PC-9 (cell line): ENCODE results near the gene AKAP6. TPM values are rescaled to one million over a fixed set of nuclear protein-coding genes. Genes with fewer than 3 reads are reported as not detected.

Experiments used
- BruUV-seq: library from RNA; stranded (reverse); fragments of 400-500 nt; replicated peaks from 2 replicates; lab custom pipeline; 2021; lab: Mats Ljungman, UMichigan
- CTCF ChIA-PET: fragments of 300-600 bp; sonication (Branson Sonifier 250); formaldehyde crosslinking; loops from one replicate; lab custom pipeline; 2022; ENCODE audit warnings: antibody characterized with exemption; lab: Charles Lee
- POLR2A ChIA-PET: fragments of 300-600 bp; sonication (Branson Sonifier 250); formaldehyde crosslinking; loops from one replicate; lab custom pipeline; 2022; ENCODE audit warnings: antibody characterized with exemption; ENCODE audit not compliant: unreplicated experiment; lab: Charles Lee
- DNase-seq, 2 experiments: peaks; one replicate each; pipeline versions ENCODE4 v3.0.0 to v3.0.0-alpha.2; 2015 to 2022; ENCODE audit warnings: mixed read lengths in 1 of 2
- H2AFZ ChIP-seq: fragments of 200-600 bp; sonication (generic); 2 replicates; pipeline ENCODE4 v1.8.1; 2017; ENCODE audit warnings: antibody characterized with exemption
- H3F3A ChIP-seq: fragments of 200-600 bp; sonication (generic); 2 replicates; pipeline ENCODE4 v1.8.1; 2017; ENCODE audit warnings: antibody characterized with exemption, mild to moderate bottlenecking, low read depth; ENCODE audit not compliant: insufficient read depth
- H3K27ac ChIP-seq: fragments of 200-600 bp; sonication (generic); 2 replicates; pipeline ENCODE4 v1.6.1; 2016; ENCODE audit warnings: mixed run types
- H3K27me3 ChIP-seq: fragments of 200-600 bp; sonication (generic); 2 replicates; pipeline ENCODE4 v1.6.1; 2016; ENCODE audit warnings: low read depth, mixed run types; ENCODE audit not compliant: insufficient read depth
- H3K36me3 ChIP-seq: fragments of 200-600 bp; sonication (generic); 2 replicates; pipeline ENCODE4 v1.6.1; 2016; ENCODE audit warnings: low read depth, mixed run types
- H3K4me1 ChIP-seq: fragments of 200-600 bp; sonication (generic); replicated peaks from 2 replicates; pipeline ENCODE4 v1.6.1; 2016; ENCODE audit warnings: mixed run types; ENCODE audit not compliant: insufficient read depth
- H3K4me2 ChIP-seq: fragments of 200-600 bp; sonication (generic); 2 replicates; pipeline ENCODE4 v1.6.1; 2017; ENCODE audit warnings: mixed run types
- H3K4me3 ChIP-seq: fragments of 200-600 bp; sonication (generic); 2 replicates; pipeline ENCODE4 v1.6.1; 2016; ENCODE audit warnings: mixed run types
- H3K79me2 ChIP-seq: fragments of 200-600 bp; sonication (generic); 2 replicates; pipeline ENCODE4 v1.6.1; 2017; ENCODE audit warnings: low read depth, mixed run types
- H3K9me2 ChIP-seq: fragments of 200-600 bp; sonication (generic); 2 replicates; pipeline ENCODE4 v1.8.1; 2017; ENCODE audit warnings: mild to moderate bottlenecking; ENCODE audit not compliant: insufficient read depth
- H3K9me3 ChIP-seq: fragments of 200-600 bp; sonication (generic); 2 replicates; pipeline ENCODE4 v1.8.1; 2016; ENCODE audit warnings: low read depth; ENCODE audit not compliant: insufficient read depth
- H4K20me1 ChIP-seq: fragments of 200-600 bp; sonication (generic); 2 replicates; pipeline ENCODE4 v1.8.1; 2017; ENCODE audit not compliant: insufficient read depth
- EZH2 ChIP-seq: fragments of 200-600 bp; sonication (generic); IDR thresholded peaks from 2 replicates; pipeline ENCODE4 v1.8.0; 2017; ENCODE audit warnings: antibody characterized with exemption, low read depth
- intact Hi-C: fragments of 100-400 bp; cut with micrococcal nuclease; formaldehyde crosslinking; loops from one replicate; pipeline ENCODE4 v1.10.0; 2022; ENCODE audit not compliant: unreplicated experiment
- total RNA-seq: library from RNA; stranded (reverse); gene quantifications from 2 replicates; pipeline ENCODE4 v1.2.3, GENCODE V29; 2021
- TF ChIP-seq, protein P1 (sequence below): fragments of 200-600 bp; sonication (generic); conservative IDR thresholded peaks from 2 replicates; pipeline ENCODE4 v1.6.1; 2017; ENCODE audit warnings: mixed run types, antibody characterized with exemption, mild to moderate bottlenecking, moderate library complexity

AKAP6 gene
- total RNA-seq, 1 experiment from 2014 or later: 2.8 TPM

DNA sequence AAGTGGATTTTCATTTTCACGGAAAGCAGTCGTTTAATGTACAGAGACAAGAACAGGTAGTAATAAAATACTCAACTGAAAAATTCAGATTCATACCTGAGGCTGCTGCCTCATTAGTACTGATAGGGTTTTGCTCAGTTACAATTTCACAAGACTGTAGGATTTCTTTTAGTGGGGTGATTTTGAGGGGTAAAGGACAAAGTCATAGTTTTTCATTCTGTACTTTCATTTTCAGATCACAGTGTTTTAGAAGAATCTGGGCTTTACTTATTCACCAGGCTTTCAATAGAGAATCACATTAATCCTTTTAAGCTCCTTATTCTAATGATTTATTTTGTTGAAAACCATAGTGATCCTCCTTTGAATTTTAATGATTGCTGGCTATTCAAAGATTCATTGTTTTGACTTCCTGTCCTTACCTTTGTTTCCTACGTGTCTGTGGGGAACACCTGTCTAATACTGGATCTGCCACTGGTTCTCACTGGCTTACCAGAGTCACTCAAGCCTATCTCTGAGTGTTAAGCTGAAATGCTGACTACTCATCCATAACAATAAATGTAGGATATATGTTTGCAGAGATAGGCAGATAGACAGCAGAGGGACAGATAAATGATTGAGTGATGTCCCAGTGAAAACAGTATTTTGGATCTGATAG, 365.8 kb downstream of the AKAP6 start:
- H3K27ac ChIP-seq: no peak overlapping the region
- H4K20me1 ChIP-seq: no peaks in the 10 kb centered on the region
- H3K4me1 ChIP-seq: peaks cover 9% of the 10 kb centered on the region; the same call in 1 of the 2 replicates
- no TSS peak for BruUV-seq
- no peak overlapping the region for H2AFZ ChIP-seq
- no peaks in the 10 kb centered on the region for H3K79me2 ChIP-seq
- no peak overlapping the region for H3K4me2 ChIP-seq
- H3K9me2 ChIP-seq: no peaks in the 10 kb centered on the region
- no peaks in the 10 kb centered on the region for H3K27me3 ChIP-seq
- DNase-seq: no peak
- H3K36me3 ChIP-seq: no peaks in the 10 kb centered on the region
- intact Hi-C loops: loop anchor here (10.0 kb wide), 1 partner anchor 100 kb away; no protein-coding TSS in a partner anchor
- H3F3A ChIP-seq: no peaks in the 10 kb centered on the region
- CTCF ChIA-PET: no interaction called here
- POLR2A ChIA-PET: no interaction called here
- no peaks in the 10 kb centered on the region for H3K9me3 ChIP-seq
- TF ChIP-seq, protein P1, sequence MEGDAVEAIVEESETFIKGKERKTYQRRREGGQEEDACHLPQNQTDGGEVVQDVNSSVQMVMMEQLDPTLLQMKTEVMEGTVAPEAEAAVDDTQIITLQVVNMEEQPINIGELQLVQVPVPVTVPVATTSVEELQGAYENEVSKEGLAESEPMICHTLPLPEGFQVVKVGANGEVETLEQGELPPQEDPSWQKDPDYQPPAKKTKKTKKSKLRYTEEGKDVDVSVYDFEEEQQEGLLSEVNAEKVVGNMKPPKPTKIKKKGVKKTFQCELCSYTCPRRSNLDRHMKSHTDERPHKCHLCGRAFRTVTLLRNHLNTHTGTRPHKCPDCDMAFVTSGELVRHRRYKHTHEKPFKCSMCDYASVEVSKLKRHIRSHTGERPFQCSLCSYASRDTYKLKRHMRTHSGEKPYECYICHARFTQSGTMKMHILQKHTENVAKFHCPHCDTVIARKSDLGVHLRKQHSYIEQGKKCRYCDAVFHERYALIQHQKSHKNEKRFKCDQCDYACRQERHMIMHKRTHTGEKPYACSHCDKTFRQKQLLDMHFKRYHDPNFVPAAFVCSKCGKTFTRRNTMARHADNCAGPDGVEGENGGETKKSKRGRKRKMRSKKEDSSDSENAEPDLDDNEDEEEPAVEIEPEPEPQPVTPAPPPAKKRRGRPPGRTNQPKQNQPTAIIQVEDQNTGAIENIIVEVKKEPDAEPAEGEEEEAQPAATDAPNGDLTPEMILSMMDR: no peak
- H3K4me3 ChIP-seq: no peak overlapping the region

DNA sequence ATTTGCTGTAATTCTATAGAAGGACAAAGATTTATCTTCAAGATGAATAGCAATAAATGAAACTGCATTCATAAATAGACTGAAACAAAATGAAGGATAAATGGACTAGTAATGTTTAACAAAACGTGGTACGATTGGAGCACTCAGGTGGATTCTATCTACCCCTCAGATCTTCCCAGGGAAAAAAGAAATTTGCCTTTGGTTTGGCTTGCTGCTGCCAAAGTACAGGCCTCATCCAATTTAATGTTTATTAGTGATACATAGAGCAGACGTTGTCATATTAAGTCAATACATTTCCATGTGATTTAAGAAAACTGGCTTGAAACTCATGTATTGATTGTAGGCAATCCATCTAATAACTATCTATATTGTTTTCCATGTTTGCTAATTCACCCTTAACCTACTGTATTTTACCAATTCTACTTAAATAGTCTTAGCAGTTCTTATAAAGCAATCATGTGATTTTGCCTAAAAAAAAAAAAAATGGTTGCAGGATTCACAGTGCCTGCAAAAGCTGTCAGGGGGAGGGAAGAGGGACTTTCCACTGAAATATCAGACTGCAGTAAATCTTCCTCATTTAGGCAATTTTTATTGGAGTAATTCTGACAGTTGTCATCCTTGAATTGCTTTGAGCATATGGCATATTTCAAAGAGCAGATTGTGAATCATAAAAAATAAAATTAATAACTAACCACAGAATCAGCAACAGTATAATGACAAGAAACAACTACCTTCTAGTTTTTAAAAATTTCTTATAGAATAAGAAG, 367.4 kb downstream of the AKAP6 start:
- Histone ChIP-seq H3K79me2 (no peaks in the 10 kb centered on the region), H3K36me3 (no peaks in the 10 kb centered on the region), H3F3A (no peaks in the 10 kb centered on the region), H4K20me1 (no peaks in the 10 kb centered on the region), H2AFZ (no peak overlapping the region), H3K27me3 (no peaks in the 10 kb centered on the region), H3K4me3 (no peak overlapping the region), H3K27ac (no peak overlapping the region), H3K9me2 (no peaks in the 10 kb centered on the region), H3K4me2 (no peak overlapping the region), H3K4me1 (peaks cover 9% of the 10 kb centered on the region; the same call in 1 of the 2 replicates), H3K9me3 (no peaks in the 10 kb centered on the region)
- no peak for DNase-seq
- POLR2A ChIA-PET: no interaction called here
- TF ChIP-seq EZH2: no peak
- TF ChIP-seq, protein P1: no peak
- intact Hi-C loops: loop anchor here (10.0 kb wide), 1 partner anchor 102 kb away; no protein-coding TSS in a partner anchor
- CTCF ChIA-PET: no interaction called here
- BruUV-seq: no TSS peak

DNA sequence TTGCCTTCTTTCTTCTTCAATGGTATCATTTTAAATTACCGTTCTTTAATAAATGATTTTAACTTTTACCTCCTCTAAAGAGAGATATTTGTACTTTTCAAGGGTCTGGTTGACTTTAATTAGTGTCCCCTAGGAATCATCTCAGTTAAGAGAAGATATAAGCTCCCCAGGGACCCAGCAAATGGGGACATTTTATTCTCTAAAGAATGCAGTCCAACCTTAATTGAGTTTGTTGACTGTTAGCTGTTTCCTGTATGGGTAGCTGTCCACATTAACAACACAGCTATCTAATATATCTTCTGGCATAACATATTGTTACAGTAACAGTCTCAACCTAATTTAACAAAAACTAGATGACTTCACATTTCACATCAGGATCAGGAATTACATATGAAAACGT, 368.0 kb downstream of the AKAP6 start:
- Histone ChIP-seq H3K4me3 (no peak overlapping the region), H3K36me3 (no peaks in the 10 kb centered on the region), H2AFZ (no peak overlapping the region), H3F3A (no peaks in the 10 kb centered on the region), H3K9me2 (no peaks in the 10 kb centered on the region), H3K27me3 (no peaks in the 10 kb centered on the region), H4K20me1 (no peaks in the 10 kb centered on the region), H3K9me3 (no peaks in the 10 kb centered on the region), H3K4me1 (peaks cover 9% of the 10 kb centered on the region; the same call in 1 of the 2 replicates), H3K27ac (no peak overlapping the region), H3K79me2 (no peaks in the 10 kb centered on the region), H3K4me2 (no peak overlapping the region)
- BruUV-seq: no TSS peak
- POLR2A ChIA-PET: no interaction called here
- intact Hi-C loops: loop anchor here (10.0 kb wide), 1 partner anchor 102 kb away; no protein-coding TSS in a partner anchor
- no peak for DNase-seq
- TF ChIP-seq EZH2: no peak
- CTCF ChIA-PET: no interaction called here
